ENCODE data around the gene ERP44.

GRCh38 chr9:100101608-100102007 is 2.8 kb upstream of the ERP44 start:
- TF ChIP-seq, protein P1, sequence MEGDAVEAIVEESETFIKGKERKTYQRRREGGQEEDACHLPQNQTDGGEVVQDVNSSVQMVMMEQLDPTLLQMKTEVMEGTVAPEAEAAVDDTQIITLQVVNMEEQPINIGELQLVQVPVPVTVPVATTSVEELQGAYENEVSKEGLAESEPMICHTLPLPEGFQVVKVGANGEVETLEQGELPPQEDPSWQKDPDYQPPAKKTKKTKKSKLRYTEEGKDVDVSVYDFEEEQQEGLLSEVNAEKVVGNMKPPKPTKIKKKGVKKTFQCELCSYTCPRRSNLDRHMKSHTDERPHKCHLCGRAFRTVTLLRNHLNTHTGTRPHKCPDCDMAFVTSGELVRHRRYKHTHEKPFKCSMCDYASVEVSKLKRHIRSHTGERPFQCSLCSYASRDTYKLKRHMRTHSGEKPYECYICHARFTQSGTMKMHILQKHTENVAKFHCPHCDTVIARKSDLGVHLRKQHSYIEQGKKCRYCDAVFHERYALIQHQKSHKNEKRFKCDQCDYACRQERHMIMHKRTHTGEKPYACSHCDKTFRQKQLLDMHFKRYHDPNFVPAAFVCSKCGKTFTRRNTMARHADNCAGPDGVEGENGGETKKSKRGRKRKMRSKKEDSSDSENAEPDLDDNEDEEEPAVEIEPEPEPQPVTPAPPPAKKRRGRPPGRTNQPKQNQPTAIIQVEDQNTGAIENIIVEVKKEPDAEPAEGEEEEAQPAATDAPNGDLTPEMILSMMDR (IDR thresholded peaks at IDR 0.05) = no peak
- TF ChIP-seq POLR2A (IDR thresholded peaks at IDR 0.05) = no peak
